ENCODE data around the gene IQCH.
"Not testable (repeated sequence)": the region's sequence is repeated elsewhere in the genome, so short reads cannot be mapped to it uniquely, and the experiment has no call there.

IQCH gene

DNA sequence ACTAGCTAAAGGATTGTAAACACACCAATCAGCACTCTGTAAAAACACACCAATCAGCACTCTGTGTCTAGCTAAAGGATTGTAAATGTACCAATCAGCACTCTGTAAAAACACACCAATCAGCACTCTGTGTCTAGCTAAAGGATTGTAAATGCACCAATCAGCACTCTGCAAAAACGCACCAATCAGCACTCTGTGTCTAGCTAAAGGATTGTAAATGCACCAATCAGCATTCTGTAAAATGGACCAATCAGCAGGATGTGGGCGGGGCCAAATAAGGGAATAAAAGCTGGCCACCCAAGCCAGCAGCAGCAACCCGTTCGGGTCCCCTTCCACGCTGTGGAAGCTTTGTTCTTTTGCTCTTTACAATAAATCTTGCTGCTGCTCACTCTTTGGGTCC is 8.0 kb upstream of the IQCH start:
- DNase-seq (ENCODE audit: low read depth in 2 of 2): not testable (repeated sequence)

DNA sequence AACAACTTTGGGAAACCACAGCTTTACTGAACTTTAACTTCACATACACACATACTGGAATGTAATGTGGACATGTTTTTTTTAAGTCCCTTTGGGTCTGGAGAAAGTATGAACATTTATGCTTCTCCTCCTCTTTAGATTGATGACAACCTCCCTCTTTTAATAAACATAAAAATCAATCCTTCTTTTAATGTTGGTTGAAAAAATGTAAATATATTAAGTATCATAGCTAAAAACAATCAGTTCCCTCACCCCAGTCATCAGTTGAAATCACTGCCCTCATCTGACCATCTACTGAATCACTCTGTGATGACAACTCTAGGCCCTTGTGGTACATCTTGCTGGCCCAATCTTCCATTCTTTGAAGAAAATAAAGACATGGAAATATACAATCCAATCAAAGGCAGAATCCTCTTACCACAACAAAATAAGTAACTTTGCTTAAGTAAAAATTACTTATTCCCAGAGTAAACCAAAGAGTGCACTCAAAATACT is 6.5 kb upstream of the IQCH start:
- no peak for DNase-seq (ENCODE audit: low read depth in 2 of 2)

DNA sequence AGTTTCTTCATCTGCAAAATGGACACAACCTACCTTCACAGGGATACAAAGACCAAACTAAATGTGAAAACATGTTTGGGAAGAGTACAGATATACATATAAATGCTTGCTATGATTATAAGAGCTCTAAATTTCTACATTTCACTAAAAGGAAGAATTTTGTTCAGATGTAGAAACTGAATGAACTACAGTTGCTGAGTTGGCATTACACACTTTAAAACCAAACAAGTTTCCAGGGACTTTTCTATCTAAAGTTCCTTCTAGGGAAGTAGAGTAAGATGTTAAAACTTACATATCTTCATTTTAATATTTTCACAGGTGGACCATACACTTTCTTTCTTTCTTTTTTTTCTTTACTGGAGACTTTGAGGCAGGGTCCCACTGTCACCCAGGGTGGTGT is 4.8 kb upstream of the IQCH start:
- no peak for DNase-seq (ENCODE audit: low read depth in 2 of 2)

DNA sequence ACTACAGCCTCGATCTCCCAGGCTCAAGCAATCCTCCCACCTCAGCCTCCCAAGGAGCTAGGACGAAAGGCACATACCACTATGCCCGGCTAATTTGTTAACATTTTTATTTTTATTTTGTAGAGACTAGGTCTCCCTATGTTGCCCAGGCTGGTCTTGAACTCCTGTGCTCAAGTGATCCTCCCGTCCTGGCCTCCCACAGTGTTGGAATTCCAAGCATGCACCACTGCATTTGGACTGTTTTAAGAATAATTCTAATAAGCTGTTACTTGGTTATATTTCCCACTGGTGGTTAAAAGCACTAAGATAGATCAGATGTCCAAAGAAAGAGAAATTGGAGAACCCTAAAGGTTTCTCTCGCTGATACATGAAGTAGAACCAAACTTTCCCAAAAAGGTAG is 3.3 kb upstream of the IQCH start:
- DNase-seq (ENCODE audit: low read depth in 2 of 2): no peak

DNA sequence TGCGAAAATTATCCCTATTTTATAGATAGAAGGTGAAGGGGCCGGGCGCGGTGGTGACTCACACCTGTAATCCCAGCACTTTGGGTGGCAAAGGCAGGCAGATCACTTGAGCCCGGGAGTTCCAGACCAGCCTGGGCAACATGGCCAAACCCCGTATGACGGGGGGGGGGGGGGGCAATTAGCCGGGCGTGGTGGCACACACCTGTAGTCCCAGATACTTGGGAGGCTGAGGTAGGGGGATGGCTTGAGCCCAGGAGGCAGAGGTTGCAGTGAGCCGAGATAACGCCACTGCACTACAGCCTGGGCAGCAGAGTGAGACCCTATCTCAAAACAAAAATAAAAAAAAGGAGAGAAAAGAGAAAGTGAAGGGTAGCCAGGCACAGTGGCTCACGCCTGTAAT is 1.5 kb upstream of the IQCH start:
- DNase-seq (ENCODE audit: low read depth in 2 of 2): no peak

DNA sequence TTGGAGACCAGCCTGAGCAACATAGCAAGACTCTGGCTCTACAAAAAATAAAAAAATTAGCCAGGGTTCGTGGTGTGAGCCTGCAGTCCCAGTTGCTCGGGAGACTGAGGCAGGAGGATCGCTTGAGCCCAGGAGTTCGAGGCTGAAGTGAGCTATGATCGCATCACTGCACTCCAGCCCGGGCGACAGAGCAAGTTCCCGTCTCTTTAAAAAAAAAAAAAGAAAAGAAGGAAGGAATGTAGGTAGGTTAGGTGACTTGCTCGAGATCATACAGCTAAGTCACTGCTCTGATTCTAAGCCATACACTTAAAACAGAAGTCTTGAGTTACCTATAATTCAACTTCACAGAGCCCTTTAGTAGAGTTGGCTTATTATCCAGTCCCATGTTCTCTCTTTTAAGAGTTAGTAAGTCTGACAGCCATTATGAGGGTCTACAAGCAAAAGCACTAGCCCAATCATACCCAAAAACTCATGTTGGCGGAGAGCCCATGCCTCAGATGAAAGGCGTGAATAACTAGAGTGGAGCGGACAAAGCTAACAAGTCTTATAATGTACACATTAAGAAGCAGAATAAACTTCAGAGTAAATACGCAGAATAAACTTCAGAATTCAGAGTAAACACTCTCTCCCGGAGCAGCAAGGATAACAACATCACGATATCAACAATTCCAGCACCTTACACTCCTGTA is 893 bp upstream of the IQCH start:
- DNase-seq (ENCODE audit: low read depth in 2 of 2): no peak

DNA sequence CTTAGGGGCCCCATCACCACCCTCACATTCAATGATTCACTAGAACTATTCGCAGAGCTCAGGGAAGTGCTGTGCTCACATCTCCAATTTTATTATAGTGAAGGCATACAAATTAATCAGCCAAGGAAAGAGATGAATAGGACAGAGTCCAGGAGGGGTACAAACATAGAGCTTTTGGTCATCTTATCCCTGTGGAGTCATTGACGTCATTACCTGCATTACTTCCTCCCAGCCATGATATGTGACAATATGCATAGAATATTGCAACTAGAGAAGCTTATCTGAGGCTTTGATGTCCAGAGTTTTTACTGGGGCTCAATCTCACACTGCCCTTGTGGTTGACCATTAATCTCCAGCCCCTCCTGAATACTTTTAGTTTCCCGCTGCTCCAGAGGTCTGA is 1.5 kb downstream of the IQCH start:
- DNase-seq (ENCODE audit: low read depth in 2 of 2): no peak

DNA sequence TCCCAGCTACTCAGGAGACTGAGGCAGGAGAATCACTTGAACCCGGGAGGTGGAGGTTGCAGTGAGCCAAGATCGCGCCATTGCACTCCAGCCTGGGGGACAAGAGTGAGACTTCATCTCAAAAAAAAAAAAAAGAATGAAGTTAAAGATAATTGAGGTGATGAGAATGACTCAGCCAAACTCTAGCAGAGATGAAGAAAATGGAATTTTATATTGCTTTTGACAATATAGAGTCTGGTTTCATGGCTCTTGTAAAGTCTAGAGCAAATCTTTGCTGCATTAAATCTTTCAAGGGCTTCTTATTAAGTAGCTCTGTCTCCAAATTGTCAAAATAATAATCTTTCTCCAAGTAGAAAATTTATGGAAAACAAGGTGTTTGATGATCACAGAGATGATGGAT is 3.8 kb downstream of the IQCH start:
- DNase-seq (ENCODE audit: low read depth in 2 of 2): not testable (repeated sequence)

DNA sequence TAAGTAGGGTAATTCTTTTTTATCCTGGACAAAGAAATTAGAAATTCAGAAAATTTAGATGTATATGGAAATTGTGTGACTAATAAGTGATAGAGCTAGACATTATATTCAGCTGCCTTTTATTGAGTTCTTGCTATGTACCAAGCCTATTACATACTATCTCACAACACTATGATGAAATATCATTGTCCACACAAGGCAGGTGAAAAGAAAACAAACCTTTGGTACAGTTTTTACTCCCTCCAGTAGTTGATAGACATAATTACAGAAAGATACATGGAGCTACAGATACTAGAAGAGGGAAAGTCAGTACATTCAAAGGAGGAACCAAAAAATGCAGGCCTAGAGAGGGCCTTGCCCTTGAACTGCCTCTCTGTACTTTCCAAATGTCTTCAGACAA is 4.8 kb downstream of the IQCH start:
- no peak for DNase-seq (ENCODE audit: low read depth in 2 of 2)

DNA sequence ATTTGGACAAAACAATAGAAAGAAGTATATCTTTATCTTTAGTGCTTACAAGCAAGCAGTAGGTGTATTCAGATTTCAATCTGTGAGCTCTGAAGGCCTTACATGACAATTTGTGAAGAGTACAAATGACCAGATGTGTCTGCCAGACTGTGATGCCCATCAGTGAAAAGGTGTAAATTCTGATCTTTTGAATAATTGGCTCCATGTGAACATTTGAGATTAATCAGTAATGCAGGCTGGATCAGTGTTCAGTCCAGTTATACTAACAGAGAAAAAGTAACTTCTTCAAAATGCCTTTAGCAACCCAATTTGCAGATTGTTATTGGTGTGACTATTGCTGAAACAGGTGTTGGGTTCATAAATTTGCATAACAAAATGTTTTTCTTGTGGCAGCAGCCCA is 5.2 kb downstream of the IQCH start:
- DNase-seq (ENCODE audit: low read depth in 2 of 2): no peak

DNA sequence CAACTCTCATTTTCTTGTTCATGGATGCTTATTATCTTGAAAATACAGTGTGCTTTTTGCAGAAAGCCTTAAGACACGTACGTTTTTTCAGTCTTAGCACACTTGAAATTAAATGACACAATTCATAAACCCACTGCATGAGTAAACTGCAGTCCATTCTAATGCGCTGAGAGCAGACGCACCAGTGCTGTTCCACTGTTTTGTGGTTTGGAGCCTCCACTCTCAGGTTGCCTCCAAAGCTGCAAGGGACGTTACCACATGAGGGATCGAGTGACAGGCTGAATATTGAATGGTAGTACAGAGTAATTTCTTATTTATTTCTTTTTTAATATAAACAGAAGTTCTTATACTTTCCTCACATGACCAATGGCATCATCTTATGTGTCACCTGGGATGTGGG is 12.3 kb downstream of the IQCH start:
- no peak for DNase-seq (ENCODE audit: low read depth in 2 of 2)

DNA sequence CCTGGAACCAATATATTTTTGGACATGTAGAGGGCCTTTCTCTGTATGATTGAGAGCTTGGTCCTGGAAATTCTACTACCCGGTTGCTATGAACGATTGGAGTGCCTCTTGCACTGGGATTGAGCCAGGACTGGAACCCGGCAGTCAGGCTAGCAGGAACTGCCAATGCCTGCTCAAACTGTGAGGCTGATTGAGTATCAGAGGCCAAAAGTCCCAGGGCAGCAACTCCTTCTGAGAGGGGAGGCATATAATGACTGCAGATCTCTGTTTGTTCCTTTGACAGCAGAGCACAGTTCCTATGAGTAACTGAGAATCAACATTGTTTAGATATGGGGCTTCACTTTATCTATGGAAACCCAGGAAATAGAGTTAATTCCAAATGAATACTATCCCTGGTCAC is 12.9 kb downstream of the IQCH start:
- no peak for DNase-seq (ENCODE audit: low read depth in 2 of 2)

DNA sequence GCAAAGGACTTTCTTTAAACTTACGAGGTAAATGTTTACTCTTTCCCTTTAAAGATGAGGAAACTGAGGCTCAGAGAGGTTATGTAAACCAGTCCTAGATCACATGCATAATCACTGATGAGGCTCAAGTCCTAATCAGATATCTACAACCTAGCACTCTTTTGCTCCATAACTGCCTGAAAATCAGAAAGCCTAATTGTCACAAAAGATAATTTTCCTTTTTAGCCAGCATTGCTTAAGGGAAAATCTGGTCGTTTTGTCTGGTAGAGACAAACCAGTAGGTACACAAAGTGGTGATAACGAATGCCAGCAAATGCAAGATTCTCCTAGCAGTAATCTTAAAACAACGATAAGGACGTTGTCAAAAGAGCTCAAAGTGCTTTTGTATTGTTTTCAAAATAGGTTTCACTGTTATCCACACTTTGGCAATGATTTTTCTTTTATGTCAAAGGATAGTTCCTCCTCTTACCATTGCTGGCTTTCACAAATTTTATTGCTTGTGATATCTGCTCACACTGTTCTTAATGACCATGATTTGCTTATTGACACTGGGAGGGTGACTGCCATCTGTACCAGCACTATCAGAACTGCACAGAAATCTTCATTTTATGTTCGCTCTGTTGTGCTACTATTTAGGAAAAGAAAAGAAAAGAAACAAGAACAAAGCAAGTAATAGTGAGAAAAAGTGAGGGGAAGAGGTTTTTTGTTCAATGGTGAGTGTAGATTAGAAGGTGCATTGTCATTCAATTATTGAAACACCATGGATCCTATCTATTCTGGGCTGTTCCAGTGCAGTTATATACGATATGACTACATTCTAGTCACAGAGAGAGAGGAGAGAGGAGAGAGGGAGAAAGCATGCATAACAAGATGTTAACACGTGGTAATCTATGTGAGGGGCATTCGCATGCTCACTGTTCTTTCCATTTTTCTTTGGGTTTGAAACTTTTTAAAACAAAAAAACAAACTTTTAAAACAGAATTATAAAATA is 13.7 kb downstream of the IQCH start:
- DNase-seq (ENCODE audit: low read depth in 2 of 2): no peak

DNA sequence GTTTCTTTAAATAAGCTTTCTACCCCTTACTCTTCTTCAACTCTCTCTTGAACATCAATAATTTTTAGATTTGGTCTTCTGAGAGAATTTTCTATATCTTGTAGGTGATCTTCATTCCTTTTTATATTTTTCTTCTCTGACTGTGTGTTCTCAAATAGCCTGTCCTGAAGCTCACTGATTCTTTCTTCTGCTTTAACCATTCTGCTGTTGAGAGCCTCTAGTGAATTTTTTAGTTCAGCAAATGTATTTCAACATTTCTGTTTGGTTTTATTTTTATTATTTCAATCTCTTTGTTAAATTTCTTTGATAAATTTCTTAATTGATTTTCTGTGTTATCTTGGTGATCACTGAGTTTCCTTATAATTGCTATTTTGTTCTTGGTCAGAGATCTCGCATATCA is 19.6 kb downstream of the IQCH start:
- no peak for DNase-seq (ENCODE audit: low read depth in 2 of 2)

DNA sequence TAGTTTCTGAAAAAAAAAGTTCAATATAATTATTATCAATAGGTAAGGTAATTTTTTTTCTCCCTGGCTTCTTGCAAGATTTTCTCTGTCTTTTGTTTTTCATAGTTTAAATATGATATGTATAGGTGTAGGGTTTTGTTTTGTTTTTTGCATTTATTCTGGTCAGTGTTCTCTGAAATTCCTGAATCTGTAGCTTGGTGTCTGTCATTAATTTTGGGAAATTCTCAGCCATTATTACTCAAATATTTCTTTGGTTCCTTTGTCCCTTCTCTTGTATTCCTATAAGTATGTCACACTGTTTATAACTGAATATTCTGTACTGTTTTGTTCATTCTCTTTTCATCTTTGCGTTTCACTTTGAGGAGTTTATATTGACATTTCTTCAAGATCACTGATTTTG is 22.1 kb downstream of the IQCH start:
- DNase-seq (ENCODE audit: low read depth in 2 of 2): no peak

DNA sequence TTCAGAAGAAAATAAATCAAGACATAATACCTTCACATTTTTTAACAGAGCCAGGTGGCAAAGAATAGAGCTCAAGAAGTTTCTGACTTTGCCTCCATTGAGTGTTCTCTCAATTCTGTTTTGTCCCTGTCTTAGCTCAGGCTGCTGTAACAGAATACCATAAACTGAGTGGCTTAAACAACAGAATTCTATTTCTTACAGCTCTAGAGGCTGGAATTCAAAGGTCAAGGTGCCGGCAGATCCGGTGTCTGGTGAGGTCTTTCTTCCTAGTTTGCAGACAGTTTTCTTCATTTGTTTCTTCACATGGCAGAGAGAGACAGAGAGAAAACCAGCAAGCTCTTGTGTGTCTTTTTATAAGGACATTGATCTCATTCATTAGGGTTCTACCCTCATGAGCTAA is 25.6 kb downstream of the IQCH start:
- no peak for DNase-seq (ENCODE audit: low read depth in 2 of 2)

DNA sequence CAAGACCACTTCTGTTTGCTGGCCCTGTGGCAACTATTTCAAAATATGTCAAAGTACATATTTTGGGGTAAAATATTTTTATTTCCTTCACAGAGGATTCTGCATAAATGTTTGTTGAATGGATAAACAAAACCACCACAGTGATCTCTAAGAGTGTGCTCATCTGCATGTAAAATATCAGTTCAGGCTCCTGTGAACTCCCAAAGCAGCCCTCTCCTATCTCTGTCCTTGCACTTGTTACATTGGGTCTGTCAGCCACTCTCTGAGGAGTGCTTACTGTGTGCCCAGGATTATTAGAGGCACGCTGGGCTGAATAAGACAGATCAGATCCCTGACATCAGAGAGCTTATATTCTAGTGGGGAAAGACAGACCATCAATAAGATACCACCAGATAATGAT is 27.1 kb downstream of the IQCH start:
- DNase-seq (ENCODE audit: low read depth in 2 of 2): no peak

DNA sequence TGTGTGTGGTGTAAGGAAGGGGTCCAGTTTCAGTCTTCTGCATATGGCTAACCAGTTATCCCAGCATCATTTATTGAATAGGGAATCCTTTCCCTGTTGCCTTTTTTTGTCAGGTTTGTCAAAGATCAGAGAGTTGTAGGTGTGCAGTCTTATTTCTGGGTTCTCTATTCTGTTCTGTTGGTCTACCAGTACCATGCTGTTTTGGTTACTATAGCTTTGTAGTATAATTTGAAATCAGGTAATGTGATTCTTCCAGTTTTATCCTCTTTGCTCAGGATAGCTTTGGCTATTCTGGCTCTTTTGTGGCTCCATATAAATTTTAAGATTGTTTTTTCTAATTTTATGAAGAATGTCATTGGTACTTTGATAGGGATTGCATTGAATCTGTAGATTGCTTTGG is 31.0 kb downstream of the IQCH start:
- DNase-seq (ENCODE audit: low read depth in 2 of 2): not testable (repeated sequence)

DNA sequence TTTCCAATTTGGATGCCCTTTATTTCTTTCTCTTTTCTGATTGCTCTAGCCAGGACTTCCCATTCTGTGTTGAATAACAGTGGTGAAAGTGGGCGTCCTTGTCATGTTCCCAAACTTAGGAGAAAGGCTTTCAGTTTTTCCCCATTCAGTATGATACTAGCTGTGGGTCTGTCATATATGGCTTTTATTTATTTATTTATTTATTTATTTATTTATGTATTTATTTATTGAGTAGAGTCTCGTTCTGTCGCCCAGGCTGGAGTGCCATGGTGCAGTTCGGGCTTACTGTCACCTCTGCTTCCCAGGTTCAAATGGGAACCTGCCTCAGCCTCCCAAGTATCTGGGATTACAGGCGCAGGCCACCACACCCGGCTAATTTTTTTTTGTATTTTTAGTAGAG is 31.8 kb downstream of the IQCH start:
- not testable (repeated sequence) for DNase-seq (ENCODE audit: low read depth in 2 of 2)

DNA sequence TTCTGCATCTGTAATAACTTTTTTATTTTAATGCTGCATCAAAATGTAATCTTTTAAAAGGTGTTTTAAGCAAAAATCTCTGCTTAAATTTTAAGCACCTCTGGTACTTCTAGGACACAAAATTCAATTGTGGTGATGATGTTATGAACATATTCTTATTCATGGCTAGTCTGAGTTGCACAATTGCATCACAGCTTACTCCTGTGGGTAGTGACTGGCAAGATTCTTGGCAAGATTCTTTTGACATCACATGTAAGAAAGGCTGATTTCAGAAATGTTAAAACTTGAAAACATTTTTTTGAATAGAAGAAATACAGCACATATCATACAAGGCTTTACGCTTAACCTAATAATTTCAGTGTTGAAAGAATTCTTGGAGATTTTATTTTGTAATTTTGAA is 35.7 kb downstream of the IQCH start:
- no peak for DNase-seq (ENCODE audit: low read depth in 2 of 2)

DNA sequence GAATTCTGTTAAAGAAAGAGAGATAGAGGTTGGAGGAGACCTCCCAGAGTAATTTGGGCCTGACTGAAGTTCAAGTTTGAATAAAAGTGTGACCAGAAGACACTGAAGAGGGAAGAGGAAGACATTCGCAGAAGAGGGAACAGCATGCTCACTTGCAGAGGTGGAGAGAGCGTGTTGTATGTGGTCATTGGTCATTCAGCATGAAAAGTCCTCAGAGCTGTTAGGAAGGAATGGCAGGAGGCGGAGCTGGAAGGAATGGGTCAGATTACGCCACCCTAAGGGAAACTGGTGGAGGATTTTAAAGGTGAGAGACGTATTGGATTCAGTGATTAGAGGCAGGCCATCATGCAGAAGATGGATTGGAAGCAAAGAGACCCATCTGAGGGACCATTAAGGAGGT is 41.6 kb downstream of the IQCH start:
- no peak for DNase-seq (ENCODE audit: low read depth in 2 of 2)

DNA sequence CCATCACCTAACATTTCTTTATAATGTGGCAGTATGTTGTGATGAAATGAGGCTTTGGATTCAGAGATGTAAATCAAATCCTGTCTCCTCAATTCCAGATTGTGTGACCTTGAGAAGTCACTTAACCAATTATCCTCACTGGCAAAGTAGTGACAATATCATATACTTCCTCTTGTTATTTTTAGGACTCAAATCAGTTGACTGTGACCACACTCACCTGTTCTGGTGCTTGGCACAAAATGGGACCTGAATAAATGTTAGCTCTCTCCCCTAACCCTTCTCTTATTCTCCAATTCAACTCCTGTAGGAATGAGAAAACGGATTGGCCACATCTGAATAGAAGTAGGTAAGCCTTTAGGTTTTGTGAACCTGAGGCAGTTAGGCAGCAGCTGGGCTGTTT is 42.1 kb downstream of the IQCH start:
- DNase-seq (ENCODE audit: low read depth in 2 of 2): no peak
